ENCODE results near the gene PHACTR1. TPM values are rescaled to one million over a fixed set of nuclear protein-coding genes. Genes with fewer than 3 reads are reported as not detected.

Gene PHACTR1
- total and polyA plus RNA-seq, 9 of the 15 experiments (the other 6 are each of a cell fraction or from before 2014, with no cell fraction given), result 11.5 to 32.6 (median 22.0) TPM

GRCh38 chr6:13302751-13303667 lies 586.4 kb downstream of the PHACTR1 start (continued):
- TF ChIP-seq, protein P1, sequence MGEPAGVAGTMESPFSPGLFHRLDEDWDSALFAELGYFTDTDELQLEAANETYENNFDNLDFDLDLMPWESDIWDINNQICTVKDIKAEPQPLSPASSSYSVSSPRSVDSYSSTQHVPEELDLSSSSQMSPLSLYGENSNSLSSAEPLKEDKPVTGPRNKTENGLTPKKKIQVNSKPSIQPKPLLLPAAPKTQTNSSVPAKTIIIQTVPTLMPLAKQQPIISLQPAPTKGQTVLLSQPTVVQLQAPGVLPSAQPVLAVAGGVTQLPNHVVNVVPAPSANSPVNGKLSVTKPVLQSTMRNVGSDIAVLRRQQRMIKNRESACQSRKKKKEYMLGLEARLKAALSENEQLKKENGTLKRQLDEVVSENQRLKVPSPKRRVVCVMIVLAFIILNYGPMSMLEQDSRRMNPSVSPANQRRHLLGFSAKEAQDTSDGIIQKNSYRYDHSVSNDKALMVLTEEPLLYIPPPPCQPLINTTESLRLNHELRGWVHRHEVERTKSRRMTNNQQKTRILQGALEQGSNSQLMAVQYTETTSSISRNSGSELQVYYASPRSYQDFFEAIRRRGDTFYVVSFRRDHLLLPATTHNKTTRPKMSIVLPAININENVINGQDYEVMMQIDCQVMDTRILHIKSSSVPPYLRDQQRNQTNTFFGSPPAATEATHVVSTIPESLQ (CRISPR knock-in tag; IDR thresholded peaks at IDR 0.05), result no peak
- no peak for TF ChIP-seq STAG1 (CRISPR knock-in tag; IDR thresholded peaks at IDR 0.05; ENCODE audit: borderline replicate concordance)
- TF ChIP-seq ARID3B (CRISPR knock-in tag; IDR thresholded peaks at IDR 0.05; ENCODE audit: borderline replicate concordance), result no peak
- TF ChIP-seq SMARCC2 (IDR thresholded peaks at IDR 0.05; ENCODE audit: low read depth), result no peak
- TF ChIP-seq ZKSCAN1 (IDR thresholded peaks at IDR 0.05; ENCODE audit: low read depth, low read length), result peak; percentile 11; the same call in 1 of the 2 replicates
- TF ChIP-seq PHF20 (IDR thresholded peaks at IDR 0.05; ENCODE audit: partially characterized antibody), result no peak
- no peak for TF ChIP-seq NR4A1 (CRISPR knock-in tag; IDR thresholded peaks at IDR 0.05)
- TF ChIP-seq NR4A1 (tag; IDR thresholded peaks at IDR 0.05), result no peak
- TF ChIP-seq FOSL1 (tag; conservative IDR thresholded peaks at IDR 0.05), result peak; percentile 99
- TF ChIP-seq, protein P2, sequence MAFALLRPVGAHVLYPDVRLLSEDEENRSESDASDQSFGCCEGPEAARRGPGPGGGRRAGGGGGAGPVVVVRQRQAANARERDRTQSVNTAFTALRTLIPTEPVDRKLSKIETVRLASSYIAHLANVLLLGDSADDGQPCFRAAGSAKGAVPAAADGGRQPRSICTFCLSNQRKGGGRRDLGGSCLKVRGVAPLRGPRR (CRISPR knock-in tag; IDR thresholded peaks at IDR 0.05), result no peak
- TF ChIP-seq NR3C1 (CRISPR knock-in tag; IDR thresholded peaks at IDR 0.05), result no peak
- peak; percentile 64 for TF ChIP-seq EP400 (IDR thresholded peaks at IDR 0.05)
- TF ChIP-seq PYGO2 (tag; IDR thresholded peaks at IDR 0.05), result 0 out of 2 replicates have a peak, but pooled peaks have one; percentile 59
- TF ChIP-seq SMAD3 (CRISPR knock-in tag; conservative IDR thresholded peaks at IDR 0.05), result 0 out of 2 replicates have a peak, but pooled peaks have one; percentile 14
- peak; percentile 91 for TF ChIP-seq TOE1 (IDR thresholded peaks at IDR 0.05; ENCODE audit: borderline replicate concordance)
- no peak for TF ChIP-seq TOE1 (CRISPR knock-in tag; IDR thresholded peaks at IDR 0.05; ENCODE audit: borderline replicate concordance, low read depth)
- TF ChIP-seq NR1H2 (CRISPR knock-in tag; IDR thresholded peaks at IDR 0.05), result no peak
- TF ChIP-seq HMGXB4 (CRISPR knock-in tag; IDR thresholded peaks at IDR 0.05), result no peak
